AML-193 (cell line): ENCODE data around the gene FAM120B.

Experiments
- DNase-seq, 2 experiments: peaks; one replicate each; lab custom pipeline; 2025; lab: John Stamatoyannopoulos, UW

FAM120B gene

GRCh38 chr6:170357812-170358211 is 51.3 kb downstream of the FAM120B start:
- DNase-seq, result no peak

DNA sequence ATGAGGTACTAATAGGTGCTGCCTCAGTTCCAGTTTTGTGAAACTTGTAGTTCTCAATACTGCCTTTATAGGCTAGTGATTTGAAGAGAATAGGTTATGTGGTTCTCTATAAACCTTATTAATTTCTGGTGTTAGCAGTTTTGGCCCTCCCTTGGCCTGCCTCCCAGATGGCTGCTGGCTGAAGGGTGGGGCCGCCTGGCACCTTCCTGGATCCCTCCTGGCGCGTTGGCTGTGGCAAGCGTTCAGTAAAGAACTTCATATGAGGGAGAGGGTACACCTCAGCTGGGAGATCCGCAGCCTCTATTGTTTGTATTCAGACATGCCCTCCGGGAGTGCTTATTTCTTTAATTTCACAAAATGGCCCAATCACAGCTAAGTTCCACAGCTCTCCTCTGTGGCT is 51.9 kb downstream of the FAM120B start:
- no peak for DNase-seq

- DNase-seq, result no peak
These were observed 53.9 kb downstream of the FAM120B start for GRCh38 chr6:170360476-170360875.

DNA sequence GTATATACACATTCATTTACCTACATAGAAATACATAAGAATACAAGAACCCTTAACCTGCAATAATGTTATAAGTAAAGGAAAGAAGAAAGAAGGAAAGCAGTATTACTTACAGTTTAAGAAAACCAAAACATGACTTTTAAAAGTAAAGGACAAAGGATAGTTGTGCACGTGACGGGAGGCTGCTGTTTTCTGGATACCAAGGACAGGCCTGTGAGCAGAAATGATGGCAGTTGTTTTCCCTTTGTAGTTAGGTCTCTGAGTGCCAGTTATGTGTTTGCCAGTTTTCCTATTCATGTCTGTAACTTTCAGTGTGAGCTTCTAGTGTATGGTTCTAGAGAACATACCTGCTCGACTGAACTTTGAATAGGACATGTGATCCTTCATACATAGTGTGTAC is 54.8 kb downstream of the FAM120B start:
- DNase-seq, result no peak

- DNase-seq, result no peak
These were observed 55.6 kb downstream of the FAM120B start for GRCh38 chr6:170362121-170362520.

DNA sequence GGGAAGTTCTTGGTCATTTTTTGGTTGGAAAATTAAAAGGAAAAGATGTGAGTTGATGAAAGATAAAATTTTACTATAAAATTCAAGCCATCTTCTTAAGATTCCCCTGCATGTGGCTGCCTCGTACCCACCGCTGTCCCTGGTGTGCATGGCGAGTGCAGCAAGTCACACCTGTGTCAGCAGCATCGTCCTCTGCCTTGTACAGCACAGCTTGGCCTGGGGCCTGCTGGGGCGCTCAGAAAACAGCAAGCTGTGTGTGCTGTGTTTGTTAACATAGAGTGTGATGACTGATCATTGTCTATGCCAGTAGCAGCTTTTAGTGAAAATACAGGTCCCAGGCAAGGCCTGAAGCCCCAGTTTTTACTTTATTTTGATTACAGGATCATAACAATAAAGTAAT is 56.7 kb downstream of the FAM120B start:
- DNase-seq, result no peak

- DNase-seq, result no peak
These were observed 58.6 kb downstream of the FAM120B start for GRCh38 chr6:170365121-170365520.

GRCh38 chr6:170365593-170365992 is 59.0 kb downstream of the FAM120B start:
- no peak for DNase-seq

- DNase-seq, result no peak
These were observed 59.8 kb downstream of the FAM120B start for GRCh38 chr6:170366248-170366960.

DNA sequence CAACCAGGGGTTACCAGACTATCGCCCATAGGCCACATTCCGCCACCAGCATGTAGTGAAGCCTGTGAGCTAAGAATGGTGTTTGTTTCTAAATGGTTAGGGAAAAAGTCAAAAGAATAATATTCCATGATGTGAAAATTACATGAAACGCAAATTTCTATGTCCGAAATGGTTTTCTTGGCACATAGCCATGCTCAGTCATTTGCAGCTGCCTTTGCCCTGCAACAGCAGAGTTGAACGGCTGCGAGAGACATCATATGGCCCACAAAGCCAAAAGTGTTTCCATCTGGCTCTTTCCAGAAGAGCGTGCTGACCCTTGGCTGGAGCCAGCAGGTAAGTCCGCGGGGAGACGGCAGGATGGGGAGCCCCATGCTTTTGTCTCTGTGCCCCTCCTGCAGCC is 60.7 kb downstream of the FAM120B start:
- no peak for DNase-seq

DNA sequence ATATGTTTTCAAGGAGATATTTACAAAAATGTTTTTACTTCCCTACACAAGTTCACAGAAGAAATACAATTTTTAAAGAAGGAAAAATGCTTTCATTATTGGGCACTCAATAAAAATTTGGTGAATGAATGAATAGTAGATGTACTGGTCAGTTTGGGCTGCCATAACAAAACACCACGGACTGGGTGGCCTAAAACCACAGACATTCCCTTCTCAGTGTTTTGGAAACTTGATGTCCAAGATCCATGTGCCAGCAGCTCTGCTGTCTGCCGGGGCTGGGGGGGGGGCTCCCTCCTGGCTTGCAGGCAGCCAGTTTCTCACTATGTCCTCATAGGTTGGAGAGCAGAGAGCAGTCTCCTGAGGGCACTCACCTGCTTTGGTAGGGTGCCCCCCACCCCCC is 62.0 kb downstream of the FAM120B start:
- DNase-seq, result no peak

DNA sequence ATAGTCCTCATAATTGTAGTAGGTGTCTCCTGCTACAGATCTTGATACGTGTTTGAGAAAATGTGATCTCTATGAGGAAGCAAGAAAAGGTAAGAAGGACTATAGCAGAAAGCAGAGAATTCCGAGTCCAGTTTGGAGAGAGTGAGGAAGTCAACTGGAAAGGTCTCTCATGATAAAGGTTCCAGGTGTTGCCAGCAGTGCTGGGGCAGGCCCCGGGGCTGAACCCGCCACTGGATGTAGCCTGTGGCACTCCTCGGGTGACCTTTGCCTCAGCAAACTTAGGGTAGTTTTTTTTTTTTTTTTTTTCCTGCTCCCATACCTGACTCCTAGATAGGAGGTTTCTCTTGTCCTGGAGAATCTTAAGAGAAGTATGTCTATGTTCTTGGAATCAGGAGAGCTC is 62.8 kb downstream of the FAM120B start:
- no peak for DNase-seq

DNA sequence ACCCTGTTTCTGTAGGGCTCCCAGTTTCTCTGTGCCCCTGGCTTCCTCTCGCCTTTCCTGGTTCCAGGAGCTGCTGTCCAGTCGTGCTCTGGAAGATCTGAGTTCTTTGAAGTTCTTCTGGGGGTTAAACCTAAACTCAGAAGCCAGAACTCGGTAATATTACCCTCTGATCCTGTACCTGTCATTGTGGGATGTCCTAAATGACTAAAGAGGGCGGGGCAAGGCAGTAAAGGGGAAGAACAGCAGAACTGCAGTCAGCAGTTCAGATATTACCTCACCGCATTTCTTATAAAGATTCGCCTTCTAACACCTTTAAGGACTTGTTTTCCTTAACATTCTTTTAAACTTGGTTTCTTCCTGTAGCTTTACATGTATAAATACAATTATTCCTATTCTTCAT is 63.9 kb downstream of the FAM120B start:
- DNase-seq, result no peak

GRCh38 chr6:170371080-170371479 is 64.5 kb downstream of the FAM120B start:
- no peak for DNase-seq

- no peak for DNase-seq
These were observed 65.0 kb downstream of the FAM120B start for GRCh38 chr6:170371588-170371987.

DNA sequence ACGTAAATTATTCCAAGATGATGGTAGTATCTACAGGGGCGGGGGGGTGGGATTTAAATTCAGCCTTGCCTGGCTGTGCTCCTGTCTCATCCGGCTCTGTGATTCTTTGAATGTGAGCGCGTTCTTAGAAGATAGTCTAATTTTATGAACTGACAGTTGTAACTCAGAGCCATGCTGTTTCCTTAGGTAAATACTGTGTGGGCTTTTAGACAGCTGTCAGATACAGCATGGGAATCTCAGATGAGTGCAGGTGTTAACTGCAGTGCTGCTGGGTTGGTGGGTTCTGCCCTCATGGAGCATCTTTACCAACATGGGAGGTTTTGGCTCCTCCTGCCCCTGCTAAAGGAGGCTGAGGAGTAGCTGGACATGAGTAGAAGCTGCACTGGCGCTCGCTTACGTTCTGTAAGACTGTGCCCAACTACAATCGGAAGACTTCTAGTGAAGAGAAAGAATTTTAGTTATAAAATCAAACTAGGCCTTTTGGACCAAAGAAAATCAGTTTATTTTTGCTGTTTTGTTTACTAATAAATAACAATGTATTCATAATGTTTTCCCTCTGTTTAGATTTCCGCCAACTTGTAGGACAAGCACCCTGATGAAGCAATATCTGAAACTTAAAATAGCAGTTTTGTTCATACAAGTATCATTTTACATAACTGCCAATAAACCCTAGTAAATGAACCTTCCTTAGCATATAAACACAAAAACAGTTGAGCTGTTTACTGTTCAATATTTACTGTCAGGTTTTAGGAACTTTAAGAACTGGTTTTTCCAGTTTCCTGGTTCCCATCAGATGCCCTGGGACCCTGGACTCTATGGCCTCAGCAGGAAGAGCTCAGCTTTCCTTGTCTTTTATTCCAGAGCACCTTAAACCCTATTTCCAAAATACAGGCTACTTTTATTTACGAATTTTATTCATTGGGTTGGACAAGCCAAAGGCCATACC is 66.1 kb downstream of the FAM120B start:
- DNase-seq, result no peak

DNA sequence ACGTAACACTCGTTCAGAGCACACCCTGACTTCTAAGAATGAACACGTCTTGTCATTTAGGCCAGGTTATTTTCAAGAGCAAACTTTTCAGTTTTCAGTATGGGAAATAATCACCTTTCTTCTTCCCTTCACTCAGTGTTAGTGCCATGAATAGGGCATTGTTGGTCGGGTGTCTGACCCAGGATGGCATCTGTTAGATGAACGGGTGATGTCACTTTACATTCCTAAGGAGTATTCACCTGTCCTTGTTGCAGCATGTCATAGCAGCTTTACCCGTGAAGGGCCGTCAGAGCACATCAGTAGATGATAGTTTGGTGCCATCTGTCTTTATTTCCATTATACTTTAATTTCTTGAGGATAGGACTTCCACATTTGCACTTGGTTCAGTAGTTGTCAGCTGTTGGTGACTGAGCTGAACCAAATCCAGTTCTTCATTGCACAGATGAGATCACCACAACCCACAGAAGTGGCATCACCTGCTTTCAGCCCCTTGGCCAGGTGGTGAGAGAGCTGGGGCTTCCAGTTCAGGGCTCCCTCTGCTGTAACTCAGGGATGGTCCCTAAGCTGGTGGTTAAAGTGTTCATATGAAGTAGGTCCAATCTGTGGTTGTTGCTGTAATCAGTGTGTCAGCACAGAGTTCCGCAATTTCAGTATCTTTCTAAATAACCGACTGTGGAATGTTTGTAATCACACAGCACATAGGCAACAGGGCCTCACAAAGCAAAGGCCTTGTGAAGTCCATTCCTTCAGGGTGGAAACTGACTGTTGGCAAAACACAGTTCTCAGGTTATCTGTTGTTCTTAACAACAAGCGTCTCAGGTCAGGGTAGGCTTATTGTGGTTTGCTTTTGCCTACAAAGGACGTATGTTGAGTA is 68.2 kb downstream of the FAM120B start:
- no peak for DNase-seq

DNA sequence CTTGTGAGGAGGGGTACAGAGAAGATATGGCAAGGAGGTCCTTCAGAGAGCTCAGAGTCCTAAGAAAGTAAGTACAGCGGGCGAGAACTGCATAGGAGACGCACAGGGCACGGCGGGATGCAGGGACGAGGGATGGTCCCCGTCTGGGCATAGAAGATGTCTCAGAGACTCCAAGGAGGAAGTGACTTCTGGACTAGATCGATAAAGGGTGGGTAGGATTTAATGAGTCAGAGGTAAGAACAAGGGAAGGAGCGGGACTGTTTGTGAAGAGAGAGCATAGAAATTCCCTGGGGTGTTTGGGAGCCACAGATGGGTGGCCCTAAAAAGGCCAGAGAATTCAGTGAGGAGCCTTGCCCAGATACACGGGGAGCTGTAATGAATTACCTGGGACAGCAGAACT is 69.1 kb downstream of the FAM120B start:
- DNase-seq, result no peak

DNA sequence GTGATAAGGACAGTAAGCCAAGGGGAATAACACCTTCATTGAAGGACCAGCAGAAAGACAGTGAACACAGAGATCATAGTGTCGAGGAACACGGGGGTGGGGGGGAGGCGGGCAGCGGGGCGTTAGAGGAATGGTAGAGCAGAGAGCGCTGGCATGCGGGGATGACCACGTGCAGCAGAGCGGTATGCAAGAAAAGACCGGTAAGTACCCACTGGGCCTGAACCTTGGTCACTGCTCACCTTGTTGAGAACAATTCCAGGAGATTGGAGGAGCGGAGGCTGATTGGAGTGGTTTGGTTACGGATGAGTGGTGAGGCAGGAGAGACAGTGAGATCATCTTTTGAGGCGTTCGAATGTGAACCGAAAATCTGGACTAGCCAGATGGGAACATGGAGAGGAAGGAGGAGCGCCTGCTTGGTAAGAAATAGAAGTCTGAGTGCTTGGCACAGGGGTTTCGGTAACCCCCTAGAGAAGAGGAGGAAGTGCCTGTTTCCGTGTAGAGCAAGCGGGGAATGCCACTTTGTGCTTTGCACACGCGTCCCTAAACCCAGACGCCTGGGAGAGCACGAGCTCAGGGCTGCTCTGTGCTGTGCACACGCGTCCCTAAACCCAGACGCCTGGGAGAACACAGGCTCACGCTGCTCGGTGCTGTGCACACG is 70.0 kb downstream of the FAM120B start:
- DNase-seq, result no peak

- DNase-seq, result no peak
These were observed 71.9 kb downstream of the FAM120B start for GRCh38 chr6:170378502-170378901.

- DNase-seq, result no peak
These were observed 75.0 kb downstream of the FAM120B start for GRCh38 chr6:170381562-170381961.
